Left colon (tissue), 2 donors: Measurements from ENCODE around the gene CWF19L2. TPM values are rescaled to one million over a fixed set of nuclear protein-coding genes. Genes with fewer than 3 reads are reported as not detected.
"Not testable (repeated sequence)": the region's sequence is repeated elsewhere in the genome, so short reads cannot be mapped to it uniquely, and the experiment has no call there.

Experiments
- ATAC-seq: fragments of 200-7000 bp; cut with Tn5 transposase; one replicate; pipeline ENCODE4 v1.9.1; 2020; ENCODE audit warnings: mild to moderate bottlenecking, moderate library complexity
- DNase-seq, 2 donors: peaks; one replicate each; pipeline ENCODE4 v3.0.0-alpha.2; 2020
- intact Hi-C, 2 donors: fragments of 100-400 bp; cut with DNase I in 1 of 2; cut with micrococcal nuclease in 1 of 2; formaldehyde crosslinking; loops; one replicate each; pipeline versions ENCODE4 v1.11.2 to v1.14.0; 2022; cut with DNase I, micrococcal nuclease
- long read RNA-seq: library from polyadenylated mRNA; unstranded; transcript quantifications from one replicate; pipeline ENCODE4 v2.0.0, GENCODE V29; 2021
- total RNA-seq, 2 donors: library from RNA; stranded (reverse); fragmentation: NEBNext Ultra II Directional; extraction: Animal tissue kit (Norgen Biotek cat#: 25700); gene quantifications; one replicate each; pipeline ENCODE4 v1.2.1, GENCODE V29; 2021
- donor health status: DM: no; HTN: no; CAD: no.
- donor health status: DM: yes; HTN: yes; CAD: no.

CWF19L2 gene
- total RNA-seq: 10 to 100 TPM in 1 of 2 donors, 1 to 10 TPM in 1; 9.4 to 10.6 TPM
- long read RNA-seq, partial matches to known transcripts: 4 of 9 reads
- long read RNA-seq, other reads (novel, unspliced or antisense): 2 of 9 reads

- peak; percentile 89 to 92 for DNase-seq
- intact Hi-C loops: no loop called here
- peak; percentile 100 for ATAC-seq
These were observed at the start of gene CWF19L2 for GRCh38 chr11:107457558-107458271. CWF19L2 (minus strand) TSS chr11:107457825; CDS start chr11:107457816, 9 bp downstream.

DNA sequence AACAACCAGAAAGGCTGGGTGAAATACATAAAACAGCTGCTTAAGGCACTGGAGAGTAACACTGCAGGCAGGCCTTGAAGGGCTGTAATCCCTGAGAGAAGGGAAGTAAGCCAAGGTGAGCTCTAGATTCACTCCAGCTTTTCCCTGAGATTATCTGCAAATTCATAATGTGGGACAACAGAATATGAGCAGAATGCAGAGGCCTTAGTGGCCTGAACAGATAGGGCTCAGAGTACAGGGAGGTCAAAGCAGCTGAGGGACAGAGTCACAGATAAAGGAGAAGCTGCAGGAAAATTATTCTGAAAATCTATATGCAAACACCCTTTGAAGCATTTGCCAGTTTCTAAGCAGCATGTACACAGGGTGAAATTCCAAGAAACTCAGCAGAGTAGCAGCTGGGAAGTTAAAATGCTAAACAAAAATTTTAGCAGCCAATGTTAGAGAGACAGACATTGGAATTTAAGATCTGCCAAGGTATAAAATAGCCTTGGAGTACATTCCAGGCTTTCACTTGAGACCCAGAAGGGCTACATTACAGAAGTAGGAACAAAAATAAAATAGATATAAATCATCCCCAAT is 48.1 kb upstream of the CWF19L2 start:
- no peak for DNase-seq
- ATAC-seq: no peak
- intact Hi-C loops: no loop called here

DNA sequence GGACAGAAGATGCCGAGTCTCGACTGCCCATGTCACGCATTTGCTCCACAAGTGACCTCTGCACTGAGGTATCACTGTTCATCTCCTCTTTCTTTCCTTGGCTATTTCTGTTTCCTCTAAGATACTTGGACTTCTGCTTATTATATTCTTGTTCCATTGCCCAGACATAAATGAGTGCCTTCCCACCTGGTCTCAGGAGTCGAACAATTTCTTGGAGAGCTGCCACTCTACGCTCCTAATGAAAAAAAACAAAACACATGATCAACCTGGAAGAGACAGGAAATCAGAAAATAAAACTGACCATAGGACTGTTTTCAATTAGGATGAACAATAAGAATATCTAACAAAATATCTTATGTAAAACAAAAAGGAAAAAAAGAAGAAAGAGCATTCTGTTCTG is 47.4 kb upstream of the CWF19L2 start:
- no peak for ATAC-seq
- no peak for DNase-seq

DNA sequence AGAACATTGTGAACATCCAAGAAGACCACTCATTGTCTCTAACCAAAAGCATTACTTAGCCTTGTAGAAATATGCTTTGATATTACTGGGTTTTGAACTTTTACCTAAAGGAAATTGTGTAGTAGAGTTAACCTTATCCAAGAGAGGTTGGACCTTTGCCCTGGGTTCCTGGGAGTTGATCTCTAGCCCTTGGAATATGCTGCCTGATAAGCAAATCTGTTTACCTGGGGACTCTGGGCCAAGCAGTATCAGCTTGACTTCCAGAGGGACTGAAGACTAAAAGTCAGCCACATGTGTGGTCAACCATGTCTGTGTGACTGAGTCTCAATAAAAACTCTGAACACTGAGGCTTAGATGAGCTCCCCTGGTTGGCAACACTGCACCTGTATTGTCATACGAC is 44.1 kb upstream of the CWF19L2 start:
- DNase-seq: no peak
- peak; percentile 28 for ATAC-seq
- intact Hi-C loops: no loop called here

More for the DNA sequence above, 47.4 kb upstream of the CWF19L2 start:
- intact Hi-C loops: no loop called here

GRCh38 chr11:107497371-107497770 is 39.7 kb upstream of the CWF19L2 start:
- DNase-seq, ATAC-seq, intact Hi-C loops: not testable (repeated sequence)

DNA sequence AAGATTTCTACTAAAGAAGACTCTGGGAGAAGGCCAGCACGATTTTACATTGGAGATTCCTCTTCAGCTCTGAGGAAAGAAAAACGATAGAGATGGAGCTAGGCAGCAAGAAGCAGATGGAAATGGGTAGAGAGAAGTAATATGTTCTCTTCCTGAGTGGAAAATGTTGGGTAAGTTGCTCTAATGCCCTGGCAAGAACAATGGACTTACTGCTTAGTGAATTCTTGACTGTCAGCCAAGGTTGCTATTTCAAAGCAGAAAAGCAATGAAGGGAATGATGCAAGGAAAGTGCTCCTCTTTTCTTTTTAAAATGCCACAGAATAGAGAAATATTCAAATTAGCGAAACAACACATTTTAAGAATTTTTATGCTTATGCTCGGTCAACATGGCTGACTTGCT is 38.4 kb upstream of the CWF19L2 start:
- intact Hi-C loops: no loop called here

GRCh38 chr11:107494055-107494454 is 36.4 kb upstream of the CWF19L2 start:
- ATAC-seq (no peak), DNase-seq (no peak)
- intact Hi-C loops: no loop called here

More for the DNA sequence above, 38.4 kb upstream of the CWF19L2 start:
- no peak for DNase-seq
- no peak for ATAC-seq

- intact Hi-C loops: no loop called here
- no peak for ATAC-seq
- no peak for DNase-seq
These were observed 35.5 kb upstream of the CWF19L2 start for GRCh38 chr11:107493117-107493516.

- intact Hi-C loops: no loop called here
- ATAC-seq: no peak
- DNase-seq: no peak
These were observed 33.2 kb upstream of the CWF19L2 start for GRCh38 chr11:107490836-107491235.

GRCh38 chr11:107482234-107482633 is 24.6 kb upstream of the CWF19L2 start:
- ATAC-seq (no peak), DNase-seq (no peak)
- intact Hi-C loops: no loop called here

GRCh38 chr11:107478922-107479321 is 21.3 kb upstream of the CWF19L2 start:
- intact Hi-C loops: no loop called here
- ATAC-seq: peak; percentile 80
- no peak for DNase-seq

DNA sequence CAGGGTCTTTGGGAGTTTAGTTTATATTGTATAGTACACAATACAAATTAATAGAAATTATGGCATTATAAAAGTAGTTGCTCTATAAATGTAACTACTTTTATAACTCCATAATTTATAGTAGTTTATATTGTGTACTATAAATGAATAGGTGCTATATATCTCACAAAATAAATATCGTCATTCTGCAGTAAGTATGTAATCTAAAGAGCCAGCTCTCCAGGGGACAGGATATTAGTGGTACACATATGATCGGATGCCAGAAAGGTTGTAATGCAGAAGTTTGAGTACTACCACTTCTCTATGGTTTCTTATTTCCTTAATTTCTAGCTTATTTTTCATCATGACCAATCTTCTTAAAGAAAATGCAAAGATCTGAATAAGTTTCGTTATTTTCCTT is 20.2 kb upstream of the CWF19L2 start:
- intact Hi-C loops: no loop called here
- DNase-seq (no peak), ATAC-seq (peak; percentile 54)

GRCh38 chr11:107473792-107474191 is 16.2 kb upstream of the CWF19L2 start:
- no peak for DNase-seq

DNA sequence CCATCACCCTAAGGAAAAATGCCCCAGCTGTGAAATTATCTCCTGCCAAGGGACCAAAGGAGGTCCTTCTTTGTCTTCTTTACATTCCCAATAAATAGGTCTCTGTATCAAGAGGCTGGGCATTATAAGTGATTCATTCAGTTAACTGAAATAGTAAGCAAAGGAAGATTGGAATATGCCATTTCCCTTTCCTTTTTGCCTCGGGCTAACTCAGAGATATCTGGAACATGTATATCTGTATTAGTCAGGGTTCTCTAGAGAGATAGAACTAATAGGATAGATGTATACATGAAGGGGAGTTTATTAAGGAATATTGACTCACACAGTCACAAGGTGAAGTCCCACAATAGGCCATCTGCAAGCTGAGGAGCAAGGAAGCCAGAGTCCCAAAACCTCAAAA is 15.3 kb upstream of the CWF19L2 start:
- ATAC-seq: no peak
- no peak for DNase-seq
- intact Hi-C loops: no loop called here

More at GRCh38 chr11:107473792-107474191, 16.2 kb upstream of the CWF19L2 start:
- intact Hi-C loops: no loop called here
- no peak for ATAC-seq

- intact Hi-C loops: no loop called here
- DNase-seq (no peak), ATAC-seq (no peak)
These were observed 11.0 kb upstream of the CWF19L2 start for GRCh38 chr11:107468596-107468995.

DNA sequence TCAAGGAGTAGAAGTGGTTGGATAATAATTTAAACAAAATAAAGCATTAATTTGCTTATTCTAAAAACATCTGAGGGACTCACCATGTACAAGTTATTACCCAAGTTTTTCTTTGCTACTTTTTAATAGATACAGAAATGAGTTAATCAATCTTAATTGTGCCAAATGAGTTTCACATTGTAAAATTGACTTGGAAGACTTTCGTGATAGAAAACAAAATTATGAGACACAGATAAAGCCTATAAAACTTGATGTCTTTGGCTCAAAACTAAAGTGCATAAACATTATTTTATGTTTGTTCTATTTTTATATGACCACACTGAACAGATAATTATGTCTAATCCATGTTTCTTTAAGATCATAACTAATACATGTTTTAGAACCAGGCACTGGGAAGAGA is 10.1 kb upstream of the CWF19L2 start:
- ATAC-seq: no peak

DNA sequence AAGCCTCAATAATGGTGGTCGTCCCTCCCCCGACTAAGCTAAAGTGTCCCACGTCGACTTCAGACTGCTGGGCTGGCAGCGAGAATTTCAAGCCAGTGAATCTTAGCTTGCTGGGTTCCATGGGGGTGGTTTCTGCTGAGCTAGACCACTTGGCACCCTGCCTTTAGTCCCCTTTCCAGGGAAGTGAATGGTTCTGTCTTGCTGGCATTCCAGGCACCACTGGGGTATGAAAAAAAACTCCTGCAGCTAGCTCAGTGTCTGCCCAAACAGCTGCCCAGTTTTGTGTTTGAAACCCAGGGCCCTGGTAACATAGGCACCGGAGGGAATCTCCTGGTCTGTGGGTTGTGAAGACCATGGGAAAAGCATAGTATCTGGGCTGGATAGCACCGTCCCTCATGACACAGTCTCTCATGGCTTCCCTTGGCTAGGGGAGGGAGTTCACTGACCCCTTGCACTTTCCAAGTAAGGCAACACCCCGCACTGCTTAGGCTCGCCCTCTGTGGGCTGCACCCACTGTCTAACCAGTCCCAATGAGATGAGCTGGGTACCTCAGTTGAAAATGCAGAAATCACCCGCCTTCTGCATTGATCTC is 8.7 kb upstream of the CWF19L2 start:
- intact Hi-C loops, ATAC-seq, DNase-seq: not testable (repeated sequence)

More for the DNA sequence above, 10.1 kb upstream of the CWF19L2 start:
- intact Hi-C loops: no loop called here
- DNase-seq: no peak

- DNase-seq (no peak), ATAC-seq (peak; percentile 44)
- intact Hi-C loops: no loop called here
These were observed 444 bp downstream of the CWF19L2 start for GRCh38 chr11:107457205-107457557.

DNA sequence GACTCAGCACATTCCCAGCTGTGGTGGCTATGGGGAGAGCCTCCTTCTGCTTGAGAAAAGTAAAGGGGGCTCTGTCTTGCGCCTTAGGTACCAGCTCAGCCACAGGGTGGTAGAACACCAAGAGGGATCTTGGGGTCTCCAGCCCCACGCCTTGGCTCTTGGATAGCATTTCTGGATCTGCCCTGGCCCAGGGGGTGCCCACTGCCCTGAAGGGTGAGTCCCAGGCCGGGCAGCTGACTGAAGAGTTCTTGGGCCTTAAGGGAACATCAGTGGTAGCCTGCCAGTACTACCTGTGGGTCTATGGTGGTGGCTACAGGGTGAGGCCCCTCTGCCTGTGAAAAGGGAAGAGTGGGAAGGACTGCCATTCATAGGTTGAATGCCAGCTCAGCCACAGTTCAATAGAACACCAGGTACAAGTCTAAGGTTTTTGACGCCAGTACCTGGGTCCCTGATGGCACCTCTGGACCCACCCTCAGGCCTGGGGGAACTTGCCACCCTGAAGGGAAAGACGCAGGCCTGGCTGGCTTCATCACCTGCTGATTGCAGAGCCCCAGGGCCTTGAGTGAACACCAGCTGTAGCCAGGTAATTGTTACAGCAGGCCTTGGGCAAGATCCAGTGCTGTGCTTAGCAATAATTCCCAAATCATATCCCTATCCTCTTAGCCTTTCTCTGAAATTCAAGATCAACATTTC is 3.9 kb downstream of the CWF19L2 start:
- intact Hi-C loops: no loop called here
- ATAC-seq (no peak), DNase-seq (no peak)
